Left colon (tissue), 2 donors: ENCODE data around the gene NCAPD3. TPM values are rescaled to one million over a fixed set of nuclear protein-coding genes. Genes with fewer than 3 reads are reported as not detected.

Experiments
- ATAC-seq: fragments of 200-7000 bp; cut with Tn5 transposase; one replicate; pipeline ENCODE4 v1.9.1; 2020; ENCODE audit warnings: mild to moderate bottlenecking, moderate library complexity
- DNase-seq, 2 donors: peaks; one replicate each; pipeline ENCODE4 v3.0.0-alpha.2; 2020
- intact Hi-C, 2 donors: fragments of 100-400 bp; cut with DNase I in 1 of 2; cut with micrococcal nuclease in 1 of 2; formaldehyde crosslinking; loops; one replicate each; pipeline versions ENCODE4 v1.11.2 to v1.14.0; 2022; cut with DNase I, micrococcal nuclease
- total RNA-seq, 2 donors: library from RNA; stranded (reverse); fragmentation: NEBNext Ultra II Directional; extraction: Animal tissue kit (Norgen Biotek cat#: 25700); gene quantifications; one replicate each; pipeline ENCODE4 v1.2.1, GENCODE V29; 2021
- donor health status: DM: no; HTN: no; CAD: no.
- donor health status: DM: yes; HTN: yes; CAD: no.

NCAPD3 gene
- total RNA-seq, 2 donors from 2014 or later = 11.5 to 17.0 TPM

DNA sequence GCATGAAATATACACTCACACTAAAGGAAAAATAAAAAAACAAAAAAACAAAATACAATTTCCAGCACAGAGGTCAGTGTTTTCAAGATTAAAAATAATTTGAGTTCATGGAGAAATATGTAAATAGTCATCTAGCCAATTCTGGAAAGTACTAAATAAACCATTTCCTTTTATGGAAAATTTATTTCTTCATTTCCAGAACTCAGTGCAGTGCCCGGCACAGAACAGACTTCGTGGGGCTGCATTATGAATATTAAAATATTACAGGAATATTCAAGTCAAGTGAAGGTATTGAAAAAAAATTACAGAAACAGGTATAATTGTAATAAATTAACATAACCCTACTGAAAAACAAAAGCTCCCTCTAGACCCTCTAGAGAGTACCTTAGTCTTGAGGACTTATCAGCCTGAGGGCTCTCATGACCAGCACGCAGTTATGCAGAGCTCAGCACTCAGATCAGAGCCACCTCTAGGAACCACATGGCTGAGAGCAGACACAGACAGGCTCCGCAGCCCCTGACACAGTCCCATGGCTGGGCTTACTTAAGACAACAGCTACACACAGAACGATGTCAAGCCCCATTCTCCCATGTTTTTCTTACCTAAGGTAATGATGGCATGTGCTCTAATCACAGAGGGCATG lies 45.6 kb downstream of the NCAPD3 start:
- intact Hi-C loops = no loop called here
- ATAC-seq (no peak), DNase-seq (no peak)

DNA sequence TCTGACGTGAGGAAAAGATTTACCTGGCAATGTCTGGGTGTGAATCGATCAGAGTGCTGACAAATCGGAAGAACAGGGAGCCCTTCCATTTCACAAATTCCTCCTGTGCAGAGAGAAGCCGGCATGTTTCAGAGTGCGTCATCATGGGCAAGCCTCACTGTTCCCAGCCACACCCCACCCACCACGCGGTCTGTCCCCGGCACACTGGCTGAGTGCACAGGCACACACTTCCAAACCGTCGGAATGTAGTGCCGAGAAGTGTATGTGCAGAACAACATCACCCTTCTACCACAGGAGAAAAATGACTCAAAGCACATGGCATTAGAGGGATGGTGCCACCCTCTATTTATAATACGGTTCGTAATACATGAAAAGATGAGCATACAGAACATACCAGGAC lies 47.5 kb downstream of the NCAPD3 start:
- DNase-seq = no peak
- no peak for ATAC-seq
- intact Hi-C loops = no loop called here

- ATAC-seq = no peak
- DNase-seq = no peak
- intact Hi-C loops = no loop called here
These were observed 50.5 kb downstream of the NCAPD3 start for GRCh38 chr11:134173296-134173695.

GRCh38 chr11:134171951-134172350 lies 51.8 kb downstream of the NCAPD3 start:
- ATAC-seq (no peak), DNase-seq (no peak)
- intact Hi-C loops = no loop called here

DNA sequence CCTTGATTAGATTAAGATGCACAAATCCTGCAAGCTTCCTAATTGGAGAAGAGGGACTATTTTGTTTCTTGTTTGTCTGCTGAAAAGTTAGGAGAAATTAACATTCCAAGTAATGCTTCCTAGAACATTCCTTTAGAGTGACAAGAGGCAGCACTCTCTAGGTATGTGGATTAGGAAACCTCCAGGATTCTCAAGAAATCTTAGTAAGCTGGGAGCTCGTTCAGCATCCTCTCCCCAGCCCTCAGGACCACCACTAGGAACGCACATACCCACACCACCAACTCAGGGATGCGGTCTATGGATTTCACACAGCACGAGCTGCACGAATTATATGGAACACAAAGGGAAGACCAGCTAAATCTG lies 52.9 kb downstream of the NCAPD3 start:
- no peak for ATAC-seq
- DNase-seq = no peak
- intact Hi-C loops = no loop called here

GRCh38 chr11:134170177-134170918 lies 53.4 kb downstream of the NCAPD3 start:
- ATAC-seq = no peak
- no peak for DNase-seq
- intact Hi-C loops = no loop called here

- DNase-seq (no peak), ATAC-seq (no peak)
- intact Hi-C loops = no loop called here
These were observed 59.0 kb downstream of the NCAPD3 start for GRCh38 chr11:134164490-134165370.

DNA sequence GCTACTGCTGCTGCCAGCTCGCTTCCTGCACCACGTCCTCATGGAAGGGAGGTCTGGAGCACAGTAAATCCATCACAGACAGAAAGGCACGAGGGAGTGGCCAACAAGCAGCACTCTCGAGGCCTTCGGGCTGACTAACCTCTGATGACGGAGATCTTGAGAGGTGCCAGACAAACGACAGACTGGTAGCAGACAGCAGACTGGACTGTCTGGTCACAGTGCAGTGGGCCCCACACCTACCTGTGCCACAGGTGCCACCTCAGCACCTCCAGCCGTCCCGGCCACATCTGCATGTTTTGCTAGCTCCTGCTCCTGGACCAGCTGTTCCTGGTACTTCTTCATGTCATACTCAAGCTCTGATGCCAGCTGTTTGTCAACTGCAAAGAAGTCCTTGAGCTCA lies 64.1 kb downstream of the NCAPD3 start:
- no peak for DNase-seq
- ATAC-seq = no peak
- intact Hi-C loops = no loop called here

- intact Hi-C loops = no loop called here
- ATAC-seq (no peak), DNase-seq (no peak)
These were observed 65.7 kb downstream of the NCAPD3 start for GRCh38 chr11:134158023-134158422.

DNA sequence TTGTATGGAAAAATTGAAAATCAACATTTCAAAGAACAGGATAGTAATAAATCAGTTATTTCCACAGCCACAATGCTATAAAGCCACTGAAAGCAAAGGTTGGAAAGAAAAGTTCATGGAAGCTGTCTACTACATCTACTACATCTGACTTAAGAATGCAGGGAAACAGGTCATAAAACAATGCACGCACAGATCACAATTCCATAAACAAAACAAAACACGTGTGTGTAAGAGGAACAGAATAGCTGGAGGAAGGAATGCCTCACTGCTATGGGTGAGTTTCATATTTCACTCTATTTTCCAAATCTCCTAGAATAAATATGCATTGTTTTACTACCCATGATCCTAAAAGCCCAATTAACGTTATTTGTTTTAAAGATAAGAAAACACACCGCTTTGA lies 66.3 kb downstream of the NCAPD3 start:
- no peak for DNase-seq
- intact Hi-C loops = no loop called here
- ATAC-seq = no peak

DNA sequence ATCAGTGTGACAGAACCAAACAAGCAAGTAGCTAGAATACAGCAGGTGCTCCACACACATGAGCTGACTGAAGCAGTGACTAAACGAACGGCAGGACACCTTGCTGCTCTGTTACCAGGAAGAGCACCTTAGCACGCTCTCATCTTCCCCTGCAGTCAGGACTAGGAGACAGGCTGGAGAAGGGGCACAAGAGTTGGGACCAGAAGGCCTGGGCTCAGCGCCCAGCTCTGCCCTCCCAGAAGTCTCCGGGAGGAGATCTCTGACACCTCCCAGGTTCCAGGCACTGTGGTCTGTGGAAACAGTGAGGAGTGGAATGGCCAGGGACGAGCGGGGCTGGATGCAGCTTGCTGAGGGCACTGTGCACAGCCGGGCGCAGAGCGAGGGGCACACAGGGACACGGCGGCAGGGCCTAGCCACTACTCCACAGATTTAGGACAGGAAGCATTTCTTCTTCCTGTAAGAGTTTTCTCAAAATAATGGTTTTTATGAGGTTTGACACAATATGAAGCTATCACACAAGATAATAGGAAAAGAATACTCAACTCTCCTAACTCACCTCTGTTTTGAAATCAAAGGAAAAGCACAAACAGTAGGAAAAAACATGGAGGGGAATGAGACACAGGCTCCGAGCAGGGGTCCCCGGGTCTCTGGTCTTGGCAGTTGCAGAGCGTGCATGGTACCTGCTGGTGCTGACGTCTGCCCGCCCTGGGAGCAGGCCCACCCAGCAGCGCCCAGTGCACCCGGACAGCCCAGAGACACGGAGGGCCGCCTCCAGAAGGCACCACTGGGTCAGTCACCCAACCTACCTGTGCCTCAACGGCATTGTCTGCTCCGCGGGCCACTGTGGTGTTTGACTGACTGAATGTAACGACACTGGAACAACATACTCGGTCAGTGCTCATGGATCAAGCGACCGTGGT lies 67.6 kb downstream of the NCAPD3 start:
- intact Hi-C loops = no loop called here

GRCh38 chr11:134155456-134155855 lies 68.3 kb downstream of the NCAPD3 start:
- DNase-seq (no peak), ATAC-seq (no peak)
- intact Hi-C loops = no loop called here

More for the DNA sequence above, 67.6 kb downstream of the NCAPD3 start:
- no peak for ATAC-seq
- DNase-seq = no peak

DNA sequence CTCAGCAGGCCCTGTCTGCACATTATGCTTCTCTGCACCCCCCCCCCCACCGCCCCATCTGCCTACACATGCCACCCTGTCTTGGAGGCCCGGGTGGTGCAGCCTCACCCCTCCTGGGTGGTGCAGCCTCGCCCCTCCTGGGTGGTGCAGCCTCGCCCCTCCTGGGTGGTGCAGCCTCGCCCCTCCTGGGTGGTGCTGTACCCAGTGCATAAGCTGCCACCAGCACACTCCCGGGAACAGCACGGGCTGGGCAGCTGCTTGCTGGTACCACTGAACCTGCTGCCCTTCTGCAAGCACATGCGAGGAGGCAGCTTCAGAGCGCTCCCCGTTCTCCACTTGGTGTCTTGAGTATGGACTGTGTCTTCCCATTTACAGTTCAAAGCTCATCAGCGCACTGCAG lies 69.3 kb downstream of the NCAPD3 start:
- DNase-seq (no peak), ATAC-seq (no peak)
- intact Hi-C loops = no loop called here

- DNase-seq (no peak), ATAC-seq (no peak)
- intact Hi-C loops = no loop called here
These were observed 70.4 kb downstream of the NCAPD3 start for GRCh38 chr11:134153147-134153905.

GRCh38 chr11:134152696-134153095 lies 71.1 kb downstream of the NCAPD3 start:
- intact Hi-C loops = no loop called here
- DNase-seq (no peak), ATAC-seq (no peak)

- ATAC-seq (no peak), DNase-seq (no peak)
- intact Hi-C loops = no loop called here
These were observed 72.6 kb downstream of the NCAPD3 start for GRCh38 chr11:134151083-134151747.

- intact Hi-C loops = no loop called here
- DNase-seq = no peak
- no peak for ATAC-seq
These were observed 73.4 kb downstream of the NCAPD3 start for GRCh38 chr11:134150195-134150903.
